ENCODE data around the gene MYBBP1A.

- TF ChIP-seq CTCF (IDR thresholded peaks at IDR 0.05) (no peak), ZFX (IDR thresholded peaks at IDR 0.05; ENCODE audit: borderline replicate concordance) (no peak)
Measured at GRCh38 chr17:4527134-4527533, 28.1 kb downstream of the MYBBP1A start.

Data from 22Rv1 (cell line).